ENCODE measurements around the gene MAP2K1.

- TF ChIP-seq CTCF (IDR thresholded peaks at IDR 0.05) (no peak), MAX (IDR thresholded peaks at IDR 0.05; ENCODE audit: low read depth) (no peak), POLR2AphosphoS5 (IDR thresholded peaks at IDR 0.05; ENCODE audit: low read depth, low read length) (no peak)
Measured at GRCh38 chr15:66389859-66390381, 3.2 kb downstream of the MAP2K1 start.

Measured in SK-N-SH (cell line).